ENCODE data around the gene RPLP2. TPM values are rescaled to one million over a fixed set of nuclear protein-coding genes. Genes with fewer than 3 reads are reported as not detected.
A peak's percentile ranks its signal among the peaks of the same experiment; 100 is the strongest.

RPLP2 gene
- total and polyA plus RNA-seq, 8 donors, result 761 to 1,687 (median 1,137) TPM

DNA sequence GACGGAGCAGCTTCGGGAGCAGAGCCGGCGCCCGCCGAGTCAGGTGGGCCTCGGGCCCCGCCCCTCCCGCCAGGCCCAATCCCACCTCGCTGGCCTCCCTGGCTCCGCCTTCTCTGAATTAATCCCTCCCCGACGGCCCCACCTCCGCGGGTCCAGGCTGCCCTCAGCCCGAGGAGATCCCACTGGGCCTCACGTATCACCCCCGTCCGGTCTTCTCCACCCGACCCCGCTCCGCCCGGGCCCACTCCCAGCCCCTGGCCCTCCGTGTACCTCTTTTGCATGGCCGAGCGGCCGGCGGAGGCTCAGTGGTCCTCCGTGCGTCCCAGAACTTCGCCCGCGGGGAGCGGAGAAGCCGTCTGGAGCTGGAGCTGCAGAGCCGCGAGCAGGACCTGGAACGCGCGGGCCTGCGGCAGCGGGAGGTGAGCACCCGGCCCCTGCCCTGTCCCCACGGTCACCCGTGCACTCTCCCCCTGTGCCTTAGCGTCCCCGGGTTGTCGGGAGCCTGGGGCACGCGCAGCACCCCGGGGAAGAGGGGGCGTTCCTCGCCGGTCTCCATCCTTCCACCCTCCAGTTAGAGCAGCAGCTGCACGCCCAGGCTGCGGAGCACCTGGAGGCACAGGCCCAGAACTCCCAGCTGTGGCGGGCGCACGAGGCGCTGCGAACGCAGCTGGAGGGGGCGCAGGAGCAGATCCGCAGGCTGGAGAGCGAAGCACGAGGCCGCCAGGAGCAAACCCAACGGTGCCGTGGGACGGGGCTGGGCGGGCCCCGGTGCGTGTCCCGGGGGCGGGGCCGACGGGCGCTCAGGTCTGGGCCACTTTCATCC is 20.7 kb downstream of the RPLP2 start:
- no peak for FAIRE-seq
- ATAC-seq, result no peak
- Histone ChIP-seq H3K4me3 (peak overlapping the region in 1 of 4 donors; percentile 22), H3K27me3 (no peaks in the 10 kb centered on the region), H3K36me3 (no peaks in the 10 kb centered on the region), H3K27ac (no peak overlapping the region), H3K4me1 (peaks cover 17 to 38% (median 29%) of the 10 kb centered on the region in 3 donors), H3K9me3 (no peaks in the 10 kb centered on the region)
- intact Hi-C loops (cut with DNase I), result no loop called here
- WGBS, 2 donors, result 75 to 76% methylated on average over 76 to 78 of the region's 78 CpGs
- DNase-seq, result peak in 4 of 6 donors; percentile 35 to 83 (median 68)
- TF ChIP-seq, protein P1, sequence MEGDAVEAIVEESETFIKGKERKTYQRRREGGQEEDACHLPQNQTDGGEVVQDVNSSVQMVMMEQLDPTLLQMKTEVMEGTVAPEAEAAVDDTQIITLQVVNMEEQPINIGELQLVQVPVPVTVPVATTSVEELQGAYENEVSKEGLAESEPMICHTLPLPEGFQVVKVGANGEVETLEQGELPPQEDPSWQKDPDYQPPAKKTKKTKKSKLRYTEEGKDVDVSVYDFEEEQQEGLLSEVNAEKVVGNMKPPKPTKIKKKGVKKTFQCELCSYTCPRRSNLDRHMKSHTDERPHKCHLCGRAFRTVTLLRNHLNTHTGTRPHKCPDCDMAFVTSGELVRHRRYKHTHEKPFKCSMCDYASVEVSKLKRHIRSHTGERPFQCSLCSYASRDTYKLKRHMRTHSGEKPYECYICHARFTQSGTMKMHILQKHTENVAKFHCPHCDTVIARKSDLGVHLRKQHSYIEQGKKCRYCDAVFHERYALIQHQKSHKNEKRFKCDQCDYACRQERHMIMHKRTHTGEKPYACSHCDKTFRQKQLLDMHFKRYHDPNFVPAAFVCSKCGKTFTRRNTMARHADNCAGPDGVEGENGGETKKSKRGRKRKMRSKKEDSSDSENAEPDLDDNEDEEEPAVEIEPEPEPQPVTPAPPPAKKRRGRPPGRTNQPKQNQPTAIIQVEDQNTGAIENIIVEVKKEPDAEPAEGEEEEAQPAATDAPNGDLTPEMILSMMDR (IDR thresholded peaks at IDR 0.05), result no peak

DNA sequence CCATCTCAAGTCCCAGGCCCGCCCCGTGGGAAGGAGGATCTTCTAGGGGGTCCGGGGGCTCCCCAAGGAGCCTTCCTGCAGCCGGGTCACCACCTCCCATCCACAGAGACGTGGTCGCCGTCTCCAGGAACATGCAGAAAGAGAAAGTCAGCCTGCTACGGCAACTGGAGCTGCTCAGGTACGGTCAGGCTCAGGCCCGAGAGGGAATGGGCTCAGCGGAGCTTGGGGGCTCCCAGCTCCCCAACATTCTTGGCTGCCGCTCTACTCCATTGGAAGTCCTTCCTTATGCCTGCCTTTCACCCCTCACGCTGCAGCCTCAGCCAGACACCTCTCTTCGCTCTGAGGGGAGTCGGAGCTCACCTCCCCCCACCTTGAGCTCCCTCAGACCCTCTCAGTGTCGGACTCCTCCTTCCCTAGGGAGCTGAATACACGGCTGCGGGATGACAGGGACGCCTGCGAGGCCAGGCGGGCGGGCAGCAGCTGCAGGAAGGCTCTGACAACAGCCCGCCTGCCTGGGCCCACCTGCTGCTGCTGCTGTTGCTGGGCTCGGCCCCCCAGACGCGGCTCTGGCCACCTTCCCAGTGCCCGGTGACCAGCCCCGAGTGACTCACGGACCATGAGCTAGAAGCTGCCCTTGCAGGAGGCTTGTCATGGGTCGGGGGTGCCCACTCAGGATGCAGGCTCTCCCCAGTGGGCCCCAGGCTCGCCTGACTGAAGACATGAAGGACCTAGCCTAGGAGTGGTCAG is 21.5 kb downstream of the RPLP2 start:
- H3K9me3 ChIP-seq, result no peaks in the 10 kb centered on the region
- H3K4me3 ChIP-seq, result no peak overlapping the region
- peaks cover 9 to 30% (median 25%) of the 10 kb centered on the region in 3 donors for H3K4me1 ChIP-seq
- no peaks in the 10 kb centered on the region for H3K27me3 ChIP-seq
- 81 to 87% methylated on average over 31 of the region's 31 CpGs for WGBS, 2 donors
- peak in 3 of 6 donors; percentile 41 to 85 (median 65) for DNase-seq
- H3K36me3 ChIP-seq, result peaks cover 0 to 2% (median 0%) of the 10 kb centered on the region in 3 donors
- H3K27ac ChIP-seq, result no peak overlapping the region
- intact Hi-C loops (cut with DNase I), result no loop called here
- no peak for ATAC-seq
- TF ChIP-seq, protein P1 (IDR thresholded peaks at IDR 0.05), result no peak
- FAIRE-seq, result no peak

DNA sequence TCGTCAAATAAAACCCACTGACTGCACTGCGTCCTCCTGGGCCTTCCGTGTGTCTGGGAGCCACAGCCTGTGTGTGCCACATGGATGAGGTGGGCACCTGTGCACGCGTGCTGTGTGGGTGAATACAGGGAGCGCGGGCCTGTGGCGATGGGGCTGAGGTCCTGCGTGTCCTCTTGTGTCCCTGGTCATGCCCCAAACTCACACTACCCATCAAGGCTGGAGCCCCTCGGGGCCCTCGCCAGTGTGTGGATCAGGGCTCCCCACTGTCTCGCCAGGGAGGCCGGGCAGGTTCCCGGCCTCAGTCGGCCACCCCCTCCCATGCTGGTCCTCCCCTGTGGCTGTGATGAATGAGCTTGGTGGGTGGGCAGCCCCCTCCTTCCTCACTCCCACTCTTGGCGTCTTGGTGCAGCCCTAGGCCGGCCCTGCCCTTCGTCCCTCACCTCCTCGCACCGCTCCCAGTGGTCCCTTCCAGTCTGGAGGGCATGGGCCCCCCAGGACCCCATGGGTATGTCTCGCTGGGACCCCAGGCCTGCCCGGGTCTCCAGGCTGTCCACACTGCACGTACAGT is 22.3 kb downstream of the RPLP2 start:
- WGBS, 2 donors, result 56 to 65% methylated on average over 23 of the region's 23 CpGs
- Histone ChIP-seq H3K36me3 (peaks cover 0 to 9% (median 0%) of the 10 kb centered on the region in 3 donors), H3K27me3 (no peaks in the 10 kb centered on the region), H3K4me3 (peak overlapping the region; percentile 71 to 86 (median 82)), H3K4me1 (peaks cover 9 to 27% (median 24%) of the 10 kb centered on the region in 3 donors), H3K9me3 (no peaks in the 10 kb centered on the region), H3K27ac (peak overlapping the region; percentile 72 to 95 (median 88))
- FAIRE-seq (no peak), DNase-seq (peak in 3 of 6 donors; percentile 38 to 86 (median 61)), ATAC-seq (no peak)
- intact Hi-C loops (cut with DNase I), result no loop called here
- TF ChIP-seq, protein P1 (IDR thresholded peaks at IDR 0.05), result no peak

DNA sequence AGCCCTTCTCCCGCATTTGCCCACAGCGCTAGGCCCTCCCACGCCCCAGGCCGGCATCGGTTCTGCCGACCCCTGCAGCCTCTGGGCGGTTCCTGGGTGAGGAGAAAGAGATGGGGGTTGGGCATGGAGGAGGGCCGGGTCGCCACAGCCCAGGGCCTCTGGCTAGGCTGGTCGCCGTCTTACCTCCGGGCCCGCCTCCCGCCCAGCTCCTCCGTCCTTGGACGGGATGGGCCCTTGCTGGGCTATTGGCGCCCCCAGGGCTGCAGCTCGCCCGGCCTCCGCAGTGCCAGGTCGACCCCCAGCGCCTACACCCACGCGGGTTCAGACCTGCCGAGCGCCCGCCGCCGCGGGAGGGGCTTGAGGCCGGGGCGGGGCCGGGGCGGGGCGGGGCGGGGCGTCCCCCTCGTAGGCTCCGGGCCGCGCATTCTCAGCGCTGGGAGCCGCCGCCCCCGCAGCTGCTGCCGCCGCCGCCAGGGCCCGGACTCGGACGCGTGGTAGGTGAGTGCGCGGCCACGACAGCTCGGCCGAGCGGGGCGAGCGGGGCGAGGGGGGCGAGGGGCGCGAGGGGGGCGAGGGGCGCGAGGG is 22.9 kb downstream of the RPLP2 start, which contains the start of gene CD151:
CD151 (plus strand) TSS at position 424 of the 585 bp plus-strand sequence. CDS start 3,118 bp downstream, outside the sequence.
- 1% methylated on average over 33 to 67 of the region's 67 CpGs for WGBS, 2 donors
- peak in 4 of 6 donors; percentile 66 to 85 (median 74) for DNase-seq
- intact Hi-C loops (cut with DNase I), result no loop called here
- ATAC-seq, result peak; percentile 27 to 59 (median 39)
- H3K9me3 ChIP-seq, result no peaks in the 10 kb centered on the region
- H3K4me3 ChIP-seq, result peak within 1 kb of the TSS; percentile 71 to 86 (median 82)
- no peaks in the 10 kb centered on the region for H3K27me3 ChIP-seq
- H3K4me1 ChIP-seq, result peaks cover 9 to 27% (median 24%) of the 10 kb centered on the region in 3 donors
- peak within 1 kb of the TSS; percentile 85 to 95 (median 88) for H3K27ac ChIP-seq
- FAIRE-seq, result no peak
- TF ChIP-seq, protein P1 (IDR thresholded peaks at IDR 0.05), result no peak
- H3K36me3 ChIP-seq, result peaks cover 0 to 15% (median 4%) of the 10 kb centered on the region in 3 donors

Data from pancreas (tissue), 10 donors.